GM12878 (cell line): ENCODE data around the gene BTG2. TPM values are rescaled to one million over a fixed set of nuclear protein-coding genes. Genes with fewer than 3 reads are reported as not detected.

Experiments
- ATF7 ChIP-seq: fragments of 450-650 bp; IDR thresholded peaks from 2 replicates; pipeline ENCODE4 v1.6.1; 2016; ENCODE audit warnings: low read depth, mild to moderate bottlenecking
- BCLAF1 ChIP-seq: fragments of 450-650 bp; IDR thresholded peaks from 2 replicates; pipeline ENCODE4 v1.6.1; 2017; ENCODE audit warnings: antibody characterized with exemption, mild to moderate bottlenecking, moderate library complexity
- BMI1 ChIP-seq: fragments of 450-650 bp; IDR thresholded peaks from 2 replicates; pipeline ENCODE4 v1.6.1; 2016; ENCODE audit warnings: mild to moderate bottlenecking, moderate library complexity, borderline replicate concordance
- CBX5 ChIP-seq: sonication (generic); IDR thresholded peaks from 2 replicates; pipeline ENCODE4 v1.6.1; 2016; ENCODE audit warnings: low read depth, moderate library complexity, mild to moderate bottlenecking, inconsistent platforms
- CHD1 ChIP-seq: IDR thresholded peaks from 2 replicates; pipeline ENCODE4 v1.6.1; 2012; ENCODE audit warnings: low read depth, low read length, improper control_type of control experiment
- E2F8 ChIP-seq: fragments of 450-650 bp; IDR thresholded peaks from 2 replicates; pipeline ENCODE4 v1.6.1; 2018; ENCODE audit warnings: mild to moderate bottlenecking, low read depth, moderate library complexity; ENCODE audit not compliant: partially characterized antibody
- EED ChIP-seq: sonication (generic); IDR thresholded peaks from 2 replicates; pipeline ENCODE4 v1.6.1; 2016; ENCODE audit warnings: antibody characterized with exemption, low read depth
- ESRRA ChIP-seq: IDR thresholded peaks from 2 replicates; pipeline ENCODE4 v1.6.1; 2012; ENCODE audit warnings: mild to moderate bottlenecking, low read length, improper control_type of control experiment
- FOXM1 ChIP-seq: IDR thresholded peaks from 2 replicates; pipeline ENCODE4 v1.6.1; 2012; ENCODE audit warnings: low read depth, mild to moderate bottlenecking, inconsistent platforms, low read length, moderate library complexity
- GABPA ChIP-seq: IDR thresholded peaks from 2 replicates; pipeline ENCODE4 v1.6.1; 2014; ENCODE audit warnings: antibody characterized with exemption, low read depth, mild to moderate bottlenecking, inconsistent platforms
- GATAD2B ChIP-seq: fragments of 450-650 bp; conservative IDR thresholded peaks from 2 replicates; pipeline ENCODE4 v1.6.1; 2017; ENCODE audit warnings: low read depth, mild to moderate bottlenecking, moderate library complexity
- HDAC2 ChIP-seq: fragments of 200-600 bp; sonication (generic); IDR thresholded peaks from 2 replicates; pipeline ENCODE4 v1.6.1; 2017
- HDGF ChIP-seq: fragments of 450-650 bp; IDR thresholded peaks from 2 replicates; pipeline ENCODE4 v1.6.1; 2016; ENCODE audit warnings: antibody characterized with exemption
- IKZF2 ChIP-seq, 2 experiments: fragments of 450-650 bp; IDR thresholded peaks; 2 replicates each; pipeline ENCODE4 v1.6.1; 2017; ENCODE audit warnings: mild to moderate bottlenecking in 2 of 2, moderate library complexity in 2 of 2
- IRF4 ChIP-seq: IDR thresholded peaks from 2 replicates; pipeline ENCODE4 v1.6.1; 2011; ENCODE audit warnings: low read depth, low read length
- JUNB ChIP-seq: IDR thresholded peaks from 2 replicates; pipeline ENCODE4 v1.6.1; 2016; ENCODE audit warnings: antibody characterized with exemption, mild to moderate bottlenecking
- MAX ChIP-seq: IDR thresholded peaks from 2 replicates; pipeline ENCODE4 v1.6.1; 2012; ENCODE audit warnings: low read depth, low read length, improper control_type of control experiment
- MXI1 ChIP-seq: fragments of 150-350 bp; IDR thresholded peaks from 2 replicates; pipeline ENCODE4 v1.6.1; 2011; ENCODE audit warnings: low read depth, mild to moderate bottlenecking, inconsistent platforms, low read length, improper control_type of control experiment
- MYB ChIP-seq: fragments of 150-350 bp; IDR thresholded peaks from 2 replicates; pipeline ENCODE4 v1.6.1; 2014; ENCODE audit warnings: mild to moderate bottlenecking, low read depth, low read length, borderline replicate concordance
- NBN ChIP-seq: fragments of 450-650 bp; IDR thresholded peaks from 2 replicates; pipeline ENCODE4 v1.6.1; 2016
- POLR2AphosphoS2 ChIP-seq: IDR thresholded peaks from 2 replicates; pipeline ENCODE4 v1.6.1; 2011; ENCODE audit warnings: low read depth, mild to moderate bottlenecking, low read length, improper control_type of control experiment, moderate library complexity
- RELA ChIP-seq: fragments of 450-650 bp; IDR thresholded peaks from 2 replicates; pipeline ENCODE4 v1.8.0; 2014; ENCODE audit warnings: borderline replicate concordance; ENCODE audit not compliant: partially characterized antibody
- SMARCA5 ChIP-seq: fragments of 450-650 bp; IDR thresholded peaks from 2 replicates; pipeline ENCODE4 v1.6.1; 2017; ENCODE audit warnings: mild to moderate bottlenecking
- SMC3 ChIP-seq: IDR thresholded peaks from 2 replicates; pipeline ENCODE4 v1.6.1; 2011; ENCODE audit warnings: low read length, improper control_type of control experiment, borderline replicate concordance
- polyA plus RNA-seq, 11 experiments: library from polyadenylated mRNA; depleted of rRNA in 4 of 11; unstranded in 6 of 11; stranded (reverse) in 5 of 11; fragments of >200 nt; fragmentation: Nextera tagmentation in 4 of 11; fragmentation: Illumina TruSeq in 1 of 11; extraction: Ambion mirVana in 4 of 11; extraction: Trizol in 1 of 11; gene quantifications; 1 replicate in 1 of 11; 2 replicates in 10 of 11; pipeline versions ENCODE4 v1.2.1 to v1.2.3, GENCODE V29; 2011 to 2016; ENCODE audit warnings: inconsistent platforms in 2 of 11, missing spikeins in 2 of 11, low read depth in 1 of 11
- total RNA-seq, 4 experiments: library from RNA; depleted of rRNA in 3 of 4; stranded (reverse); fragments of >200 nt in 3 of 4; fragmentation: Illumina TruSeq in 1 of 4; extraction: Trizol in 1 of 4; gene quantifications; 2 replicates each; pipeline versions ENCODE4 v1.2.1 to v1.2.3, GENCODE V29; 2013 to 2021
- TF ChIP-seq, protein P1 (sequence below): fragments of 450-650 bp; IDR thresholded peaks from 2 replicates; pipeline ENCODE4 v1.6.1; 2017; ENCODE audit warnings: mild to moderate bottlenecking, low read depth, inconsistent platforms; ENCODE audit not compliant: poor library complexity, severe bottlenecking

Gene BTG2
- total and polyA plus RNA-seq, 10 of the 15 experiments (the other 5 are each of a cell fraction or from before 2014, with no cell fraction given), result 23.3 to 160 (median 98.1) TPM

DNA sequence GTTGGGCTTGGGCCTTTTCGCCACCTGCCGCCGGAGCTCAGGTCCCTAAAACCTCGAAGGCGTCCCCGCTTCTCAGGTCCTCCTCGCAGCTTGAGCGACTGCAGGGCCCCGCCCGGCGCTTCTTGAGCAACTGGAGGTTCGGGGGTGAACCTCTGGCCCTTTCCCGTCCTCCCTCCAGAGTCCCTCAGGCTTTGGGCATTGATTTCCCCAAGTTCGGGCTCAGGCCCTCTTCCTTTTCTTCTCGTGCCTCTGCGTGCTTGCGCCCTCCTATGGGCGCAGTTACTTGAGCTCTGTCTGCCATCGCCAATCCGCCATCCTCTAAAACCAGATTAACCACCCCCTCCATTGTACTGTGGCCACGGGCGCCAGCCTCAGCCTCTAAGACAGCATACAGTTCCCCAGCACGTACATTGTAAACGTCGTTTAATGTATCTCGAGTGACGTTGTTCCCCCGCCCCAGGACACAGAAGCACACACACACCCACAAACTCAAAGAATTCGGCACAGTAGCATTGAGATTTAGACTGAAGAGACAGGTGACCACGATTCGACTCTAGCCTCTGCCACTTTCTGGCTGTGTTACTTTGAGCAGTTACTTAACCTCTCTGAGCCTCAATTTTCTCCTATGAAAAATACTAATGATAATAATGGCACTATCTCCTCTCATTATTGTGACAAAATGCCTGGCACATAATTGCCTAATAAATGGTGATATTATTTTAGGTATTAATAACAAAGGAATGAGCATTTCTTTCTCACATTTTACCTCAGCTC is 22.6 kb downstream of the BTG2 start (continued):
- TF ChIP-seq E2F8 (no peak), BCLAF1 (no peak), FOXM1 (no peak), HDAC2 (no peak), BMI1 (no peak), IKZF2 (IDR thresholded peaks at IDR 0.05) (no peak; a peak in 2 of 4 replicates), ESRRA (no peak), GABPA (no peak), IRF4 (no peak), SMARCA5 (peak; percentile 96), JUNB (no peak), HDGF (no peak; the same call in none of the 2 replicates), ATF7 (peak; percentile 59), POLR2AphosphoS2 (no peak), GATAD2B (peak; percentile 35), MYB (no peak), MAX (peak; percentile 24; the same call in 1 of the 2 replicates), SMC3 (peak; percentile 48; the same call in 1 of the 2 replicates), EED (peak; percentile 20), RELA (peak; percentile 25), MXI1 (no peak), NBN (peak; percentile 94), CBX5 (no peak), CHD1 (no peak)
- TF ChIP-seq, protein P1, sequence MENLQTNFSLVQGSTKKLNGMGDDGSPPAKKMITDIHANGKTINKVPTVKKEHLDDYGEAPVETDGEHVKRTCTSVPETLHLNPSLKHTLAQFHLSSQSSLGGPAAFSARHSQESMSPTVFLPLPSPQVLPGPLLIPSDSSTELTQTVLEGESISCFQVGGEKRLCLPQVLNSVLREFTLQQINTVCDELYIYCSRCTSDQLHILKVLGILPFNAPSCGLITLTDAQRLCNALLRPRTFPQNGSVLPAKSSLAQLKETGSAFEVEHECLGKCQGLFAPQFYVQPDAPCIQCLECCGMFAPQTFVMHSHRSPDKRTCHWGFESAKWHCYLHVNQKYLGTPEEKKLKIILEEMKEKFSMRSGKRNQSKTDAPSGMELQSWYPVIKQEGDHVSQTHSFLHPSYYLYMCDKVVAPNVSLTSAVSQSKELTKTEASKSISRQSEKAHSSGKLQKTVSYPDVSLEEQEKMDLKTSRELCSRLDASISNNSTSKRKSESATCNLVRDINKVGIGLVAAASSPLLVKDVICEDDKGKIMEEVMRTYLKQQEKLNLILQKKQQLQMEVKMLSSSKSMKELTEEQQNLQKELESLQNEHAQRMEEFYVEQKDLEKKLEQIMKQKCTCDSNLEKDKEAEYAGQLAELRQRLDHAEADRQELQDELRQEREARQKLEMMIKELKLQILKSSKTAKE, result peak; percentile 40
